Spleen (tissue), 11 donors: ENCODE results near the gene CACNB2. TPM values are rescaled to one million over a fixed set of nuclear protein-coding genes. Genes with fewer than 3 reads are reported as not detected.

ENCODE experiments used
- DNase-seq: peaks from one replicate; pipeline ENCODE4 v3.0.0-alpha.2; 2020
- H3K27ac ChIP-seq, 8 donors: fragments of 200-600 bp; sonication (generic) in 7 of 8; 1 replicate in 4 of 8; 2 replicates in 4 of 8; pipeline versions ENCODE4 v1.5.0 to v1.8.0; 2016 to 2021; ENCODE audit warnings: inconsistent platforms in 4 of 8, mild to moderate bottlenecking in 4 of 8, moderate library complexity in 1 of 8
- H3K27me3 ChIP-seq, 7 donors: fragments of 200-600 bp; sonication (generic) in 6 of 7; replicated peaks in 1 of 7; 1 replicate in 4 of 7; 2 replicates in 3 of 7; pipeline versions ENCODE4 v1.5.0 to v1.8.0; 2016 to 2021; ENCODE audit warnings: inconsistent platforms in 3 of 7, mild to moderate bottlenecking in 1 of 7
- H3K36me3 ChIP-seq, 6 donors: fragments of 200-600 bp; sonication (generic) in 5 of 6; 1 replicate in 4 of 6; 2 replicates in 2 of 6; pipeline versions ENCODE4 v1.5.0 to v1.8.0; 2016 to 2021; ENCODE audit warnings: inconsistent platforms in 2 of 6
- H3K4me1 ChIP-seq, 6 donors: fragments of 200-600 bp; sonication (generic) in 5 of 6; 1 replicate in 3 of 6; 2 replicates in 3 of 6; pipeline versions ENCODE4 v1.5.0 to v1.8.0; 2016 to 2021; ENCODE audit warnings: inconsistent platforms in 3 of 6
- H3K4me3 ChIP-seq, 8 donors: fragments of 200-600 bp; sonication (generic) in 7 of 8; 1 replicate in 4 of 8; 2 replicates in 4 of 8; pipeline versions ENCODE4 v1.5.0 to v1.8.0; 2016 to 2021; ENCODE audit warnings: inconsistent platforms in 4 of 8, mild to moderate bottlenecking in 4 of 8, moderate library complexity in 2 of 8
- H3K9me3 ChIP-seq, 8 donors: fragments of 200-600 bp; sonication (generic) in 7 of 8; 1 replicate in 4 of 8; 2 replicates in 4 of 8; pipeline versions ENCODE4 v1.5.0 to v1.8.0; 2016 to 2021; ENCODE audit warnings: inconsistent platforms in 4 of 8
- CTCF ChIP-seq, 11 experiments: fragments of 200-600 bp in 7 of 11; fragments of 450-650 bp in 4 of 11; sonication (generic) in 4 of 11; IDR thresholded peaks in 8 of 11; conservative IDR thresholded peaks in 3 of 11; 1 replicate in 7 of 11; 2 replicates in 4 of 11; pipeline versions ENCODE4 v1.4.0 to v1.8.0; 2016 to 2021; ENCODE audit warnings: antibody characterized with exemption in 11 of 11, inconsistent platforms in 4 of 11, mild to moderate bottlenecking in 1 of 11
- POLR2A ChIP-seq, 3 donors: fragments of 450-650 bp; IDR thresholded peaks; one replicate each; pipeline ENCODE4 v1.5.1; 2017; ENCODE audit warnings: antibody characterized with exemption in 3 of 3, mild to moderate bottlenecking in 1 of 3
- POLR2AphosphoS5 ChIP-seq, 3 donors: sonication (generic); formaldehyde crosslinking; IDR thresholded peaks; one replicate each; pipeline ENCODE4 v1.5.1; 2017; ENCODE audit warnings: antibody characterized with exemption in 3 of 3
- WGBS, 5 donors: extraction: QIAGEN DNeasy Blood & Tissue Kit in 3 of 5; methylation state at CpG; one replicate each; pipeline versions ENCODE4 v1.1.5 to v1.1.7; 2013 to 2018; 5-methylcytosine and 5-hydroxymethylcytosine counted together
- intact Hi-C: fragments of 100-400 bp; cut with DNase I; formaldehyde crosslinking; loops from one replicate; pipeline ENCODE4 v1.15.0; 2023; ENCODE audit warnings: low total_unique reads
- polyA plus RNA-seq, 3 donors: library from polyadenylated mRNA; stranded (reverse); fragments of 200-250 nt; gene quantifications; one replicate each; pipeline ENCODE4 v1.2.1, GENCODE V29; 2013
- total RNA-seq, 7 donors: library from RNA; depleted of rRNA in 3 of 7; stranded (reverse); fragments of >200 nt in 3 of 7; fragmentation: NEBNext Ultra II Directional in 4 of 7; extraction: Animal tissue kit (Norgen Biotek cat#: 25700) in 4 of 7; gene quantifications; one replicate each; pipeline versions ENCODE4 v1.1.0 to v1.2.1, GENCODE V29; 2016 to 2021
- donor health status: healthy with polysubstance abuse.
- donor health status: DM: no; HTN: no; CAD: no; lungs with moderate emphysema.
- donor health status: DM: no; HTN: no; CAD: no.
- donor health status: Bipolar disorder and iron deficiency.
- donor health status: healthy.
- donor health status: DM: no; HTN: no; CAD: no.
- donor health status: DM: yes; HTN: yes; CAD: no.

CACNB2 gene
- total and polyA plus RNA-seq, 10 donors, result 0.17 to 0.79 (median 0.44) TPM; not detected in 1

GRCh38 chr10:18312374-18313139, 172.3 kb downstream of the CACNB2 start:
- Histone ChIP-seq H3K36me3 (no peaks in the 10 kb centered on the region), H3K9me3 (no peaks in the 10 kb centered on the region), H3K4me1 (peaks cover 0 to 6% (median 0%) of the 10 kb centered on the region in 6 donors), H3K27me3 (no peaks in the 10 kb centered on the region), H3K4me3 (no peak overlapping the region), H3K27ac (no peak overlapping the region)
- TF ChIP-seq CTCF (IDR thresholded peaks at IDR 0.05 in 8 of 11, conservative IDR thresholded peaks at IDR 0.05 in 3 of 11) (peak in 4 of 11 experiments; percentile 13 to 41 (median 34)), POLR2A (IDR thresholded peaks at IDR 0.05) (no peak)
- no peak for DNase-seq
- 29 to 49% (median 36%) methylated on average over 7 of the region's 7 CpGs for WGBS, 5 donors
- intact Hi-C loops, result no loop called here

GRCh38 chr10:18313140-18313530, 172.9 kb downstream of the CACNB2 start:
- Histone ChIP-seq H3K9me3 (no peaks in the 10 kb centered on the region), H3K27me3 (no peaks in the 10 kb centered on the region), H3K27ac (peak overlapping the region in 1 of 8 donors; percentile 1), H3K4me3 (no peak overlapping the region), H3K36me3 (no peaks in the 10 kb centered on the region), H3K4me1 (peaks cover 0 to 6% (median 0%) of the 10 kb centered on the region in 6 donors)
- intact Hi-C loops, result no loop called here
- no peak for DNase-seq
- 81 to 91% (median 88%) methylated on average over 10 of the region's 10 CpGs for WGBS, 5 donors
- TF ChIP-seq CTCF (IDR thresholded peaks at IDR 0.05 in 8 of 11, conservative IDR thresholded peaks at IDR 0.05 in 3 of 11) (no peak), POLR2A (IDR thresholded peaks at IDR 0.05) (no peak), POLR2AphosphoS5 (IDR thresholded peaks at IDR 0.05) (no peak)

GRCh38 chr10:18313626-18314025, 173.4 kb downstream of the CACNB2 start:
- H3K4me1 ChIP-seq, result peaks cover 0 to 6% (median 0%) of the 10 kb centered on the region in 6 donors
- WGBS, 5 donors, result 82 to 91% (median 86%) methylated on average over 6 of the region's 6 CpGs
- H3K27ac ChIP-seq, result peak overlapping the region in 1 of 8 donors; percentile 1
- intact Hi-C loops, result no loop called here
- no peaks in the 10 kb centered on the region for H3K36me3 ChIP-seq
- H3K4me3 ChIP-seq, result no peak overlapping the region
- TF ChIP-seq POLR2A (IDR thresholded peaks at IDR 0.05) (no peak), POLR2AphosphoS5 (IDR thresholded peaks at IDR 0.05) (no peak), CTCF (IDR thresholded peaks at IDR 0.05 in 8 of 11, conservative IDR thresholded peaks at IDR 0.05 in 3 of 11) (no peak)
- H3K9me3 ChIP-seq, result no peaks in the 10 kb centered on the region
- H3K27me3 ChIP-seq, result no peaks in the 10 kb centered on the region
- no peak for DNase-seq

GRCh38 chr10:18319628-18320027, 179.4 kb downstream of the CACNB2 start:
- Histone ChIP-seq H3K9me3 (peaks cover 0 to 5% (median 0%) of the 10 kb centered on the region in 8 donors), H3K27me3 (no peaks in the 10 kb centered on the region), H3K27ac (no peak overlapping the region), H3K4me1 (no peaks in the 10 kb centered on the region), H3K4me3 (no peak overlapping the region), H3K36me3 (no peaks in the 10 kb centered on the region)
- WGBS, 5 donors, result 84 to 95% (median 86%) methylated on average over 3 of the region's 3 CpGs
- TF ChIP-seq CTCF (IDR thresholded peaks at IDR 0.05 in 8 of 11, conservative IDR thresholded peaks at IDR 0.05 in 3 of 11) (no peak), POLR2AphosphoS5 (IDR thresholded peaks at IDR 0.05) (no peak), POLR2A (IDR thresholded peaks at IDR 0.05) (no peak)
- intact Hi-C loops, result no loop called here
- DNase-seq, result no peak
